ENCODE results near the gene PTPN20. TPM values are rescaled to one million over a fixed set of nuclear protein-coding genes. Genes with fewer than 3 reads are reported as not detected.

PTPN20 gene
- total and polyA plus RNA-seq, 7 donors, result 1.3 to 5.9 (median 4.0) TPM

DNA sequence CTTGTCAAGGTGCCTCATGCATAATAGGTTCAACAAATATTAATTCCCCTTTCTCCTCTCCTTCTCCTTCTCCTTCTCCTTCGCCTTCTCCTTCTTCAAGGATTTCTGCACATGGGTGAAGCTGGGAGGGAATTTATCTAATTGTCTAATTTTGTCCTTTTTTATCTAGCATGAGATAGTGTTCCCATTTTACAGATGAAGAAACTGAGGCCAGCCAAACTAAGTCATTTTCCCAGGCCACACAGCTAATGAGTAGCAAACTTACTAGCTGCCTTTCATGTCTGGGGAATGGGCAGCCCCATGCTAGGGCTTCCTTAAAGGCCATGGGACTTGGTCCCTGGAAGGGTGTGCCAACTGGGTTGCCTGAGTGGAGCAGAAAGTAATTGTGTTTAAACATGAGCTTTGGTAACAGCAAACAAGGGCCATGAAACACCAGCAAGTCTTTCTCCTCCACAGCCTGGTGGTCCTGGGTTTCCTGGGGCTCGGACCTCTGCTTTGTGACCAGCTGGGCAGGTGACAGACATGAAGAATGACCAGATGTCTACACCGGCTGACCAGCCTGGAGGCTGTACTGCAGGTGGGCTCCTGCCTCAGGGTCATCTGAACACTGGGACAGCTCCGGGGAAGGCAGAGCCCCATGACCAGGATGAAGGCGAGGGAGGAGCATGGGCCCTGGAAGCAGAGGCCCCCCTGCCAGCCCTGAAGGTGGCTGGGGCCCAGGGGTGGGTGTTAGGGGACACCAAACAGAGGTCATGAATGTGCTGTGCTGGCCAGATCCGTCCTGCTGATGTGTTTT is 138.0 kb downstream of the PTPN20 start:
- intact Hi-C loops (cut with DNase I), result loop anchor here in 1 of 2 donors (5.0 kb wide), 1 partner anchor 223 kb away; no protein-coding TSS in a partner anchor
- DNase-seq, result peak in 1 of 2 donors; percentile 15

GRCh38 chr10:47049906-47050305 is 138.7 kb downstream of the PTPN20 start:
- Histone ChIP-seq H3K27ac (no peak overlapping the region), H3K36me3 (ENCODE audit: insufficient read depth in 1 of 2, low read depth in 1 of 2) (no peaks in the 10 kb centered on the region), H3K27me3 (ENCODE audit: insufficient read depth in 3 of 3, low read length in 2 of 3) (no peaks in the 10 kb centered on the region), H3K4me3 (no peak overlapping the region), H3K9me3 (no peaks in the 10 kb centered on the region), H3K4me1 (no peaks in the 10 kb centered on the region)
- no peak for TF ChIP-seq CTCF (IDR thresholded peaks at IDR 0.05)
- ATAC-seq (no peak), DNase-seq (no peak)
- intact Hi-C loops (cut with DNase I), result loop anchor here in 1 of 2 donors (5.0 kb wide), 1 partner anchor 222 kb away; no protein-coding TSS in a partner anchor
- WGBS, 3 donors, result 87 to 91% (median 89%) methylated on average over 6 of the region's 6 CpGs

More for the DNA sequence above, 138.0 kb downstream of the PTPN20 start:
- H3K4me3 ChIP-seq, result no peak overlapping the region
- no peaks in the 10 kb centered on the region for H3K36me3 ChIP-seq (ENCODE audit: insufficient read depth in 1 of 2, low read depth in 1 of 2)
- H3K4me1 ChIP-seq, result no peaks in the 10 kb centered on the region
- H3K27ac ChIP-seq, result no peak overlapping the region
- no peaks in the 10 kb centered on the region for H3K27me3 ChIP-seq (ENCODE audit: insufficient read depth in 3 of 3, low read length in 2 of 3)
- WGBS, 3 donors, result 76 to 87% (median 82%) methylated on average over 6 of the region's 6 CpGs
- H3K9me3 ChIP-seq, result no peaks in the 10 kb centered on the region
- ATAC-seq, result no peak
- TF ChIP-seq CTCF (IDR thresholded peaks at IDR 0.05), result no peak

DNA sequence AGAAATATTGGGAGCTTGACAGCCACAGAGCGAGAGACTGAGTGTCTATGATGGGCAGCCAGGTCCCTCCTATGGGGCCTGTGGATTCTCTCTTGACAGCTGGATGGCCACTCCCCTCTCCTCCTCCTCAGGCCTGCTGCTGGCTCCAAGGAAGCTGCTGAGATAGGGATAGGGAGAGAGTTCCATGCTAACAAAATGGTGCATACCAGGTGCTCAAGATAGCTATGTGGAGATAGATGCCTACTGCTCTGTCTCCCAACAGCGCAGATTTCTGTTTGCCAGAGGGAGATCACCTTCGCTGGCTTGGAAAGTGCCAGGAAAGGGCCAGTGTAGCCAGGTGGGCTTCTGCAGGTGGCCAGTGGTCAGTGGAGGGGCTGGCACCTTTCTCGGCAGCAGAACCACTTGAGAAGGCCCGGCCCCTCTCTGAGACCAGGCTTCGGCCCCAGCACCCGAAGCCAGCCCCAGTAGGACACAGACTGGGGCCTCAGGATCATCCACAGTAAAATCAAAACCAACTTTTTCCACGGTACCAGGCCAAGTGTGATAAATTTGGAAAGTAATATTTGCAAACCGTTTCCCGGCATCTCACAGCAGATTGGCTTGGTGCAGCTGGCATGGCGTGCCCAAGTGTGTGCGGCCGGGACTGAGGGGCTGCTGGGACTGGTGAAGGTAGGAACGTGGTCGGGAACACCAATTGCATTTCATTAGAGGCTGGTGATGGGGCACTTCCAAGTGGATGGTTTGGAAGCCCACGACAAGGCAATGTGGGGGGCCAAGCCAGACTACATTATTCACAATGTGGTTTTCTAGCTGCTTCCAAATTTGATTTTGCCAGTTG is 139.6 kb downstream of the PTPN20 start:
- no peaks in the 10 kb centered on the region for H3K4me1 ChIP-seq
- no peaks in the 10 kb centered on the region for H3K36me3 ChIP-seq (ENCODE audit: insufficient read depth in 1 of 2, low read depth in 1 of 2)
- WGBS, 3 donors, result 65 to 74% (median 70%) methylated on average over 16 of the region's 16 CpGs
- ATAC-seq, result no peak
- no peaks in the 10 kb centered on the region for H3K9me3 ChIP-seq
- no peak overlapping the region for H3K27ac ChIP-seq
- H3K27me3 ChIP-seq (ENCODE audit: insufficient read depth in 3 of 3, low read length in 2 of 3), result no peaks in the 10 kb centered on the region
- H3K4me3 ChIP-seq, result no peak overlapping the region
- no peak for DNase-seq
- intact Hi-C loops (cut with DNase I), result no loop called here
- TF ChIP-seq CTCF (IDR thresholded peaks at IDR 0.05), result no peak

DNA sequence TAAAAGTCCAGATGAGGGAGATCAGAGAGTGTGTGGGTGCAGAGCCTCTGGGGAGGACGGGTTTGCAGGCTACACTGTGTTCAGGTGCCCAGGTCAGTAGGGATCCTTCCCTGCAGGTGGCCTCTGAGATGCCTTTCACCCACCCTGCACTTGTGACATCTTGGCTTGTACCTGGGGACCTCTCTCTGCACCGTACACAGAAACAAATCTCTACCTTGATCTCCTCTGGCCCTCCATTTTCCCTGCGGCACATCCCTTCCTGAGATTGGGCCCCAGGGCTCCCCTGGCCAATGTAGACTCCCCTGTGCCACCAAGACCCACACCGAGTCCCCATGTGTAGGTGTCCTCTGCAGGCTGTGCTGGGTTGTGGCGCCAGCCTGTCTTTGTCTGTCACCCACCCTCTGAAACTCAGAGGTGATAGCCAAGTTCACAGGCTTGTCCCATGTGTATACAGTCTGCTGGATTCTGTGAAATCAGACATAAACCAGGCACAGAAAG is 140.6 kb downstream of the PTPN20 start:
- WGBS, 3 donors, result 77 to 94% (median 93%) methylated on average over 5 of the region's 5 CpGs
- Histone ChIP-seq H3K36me3 (ENCODE audit: insufficient read depth in 1 of 2, low read depth in 1 of 2) (no peaks in the 10 kb centered on the region), H3K27ac (no peak overlapping the region), H3K4me1 (no peaks in the 10 kb centered on the region), H3K9me3 (no peaks in the 10 kb centered on the region), H3K27me3 (ENCODE audit: insufficient read depth in 3 of 3, low read length in 2 of 3) (no peaks in the 10 kb centered on the region), H3K4me3 (no peak overlapping the region)
- no peak for TF ChIP-seq CTCF (IDR thresholded peaks at IDR 0.05)
- ATAC-seq, result no peak
- no peak for DNase-seq
- intact Hi-C loops (cut with DNase I), result no loop called here

All from psoas muscle (tissue), 8 donors.